ENCODE measurements around the gene ADAM15.

The ADAM15 gene

GRCh38 chr1:155079210-155079486 lies 28.0 kb downstream of the ADAM15 start:
- ATAC-seq (ENCODE audit: low read depth) = no peak; the same call in 2 of the 3 replicates
- H3K4me3 ChIP-seq (ENCODE audit: severe bottlenecking) = peak overlapping the region; percentile 39

GRCh38 chr1:155079487-155080311 lies 28.6 kb downstream of the ADAM15 start:
- TF ChIP-seq, protein P1, sequence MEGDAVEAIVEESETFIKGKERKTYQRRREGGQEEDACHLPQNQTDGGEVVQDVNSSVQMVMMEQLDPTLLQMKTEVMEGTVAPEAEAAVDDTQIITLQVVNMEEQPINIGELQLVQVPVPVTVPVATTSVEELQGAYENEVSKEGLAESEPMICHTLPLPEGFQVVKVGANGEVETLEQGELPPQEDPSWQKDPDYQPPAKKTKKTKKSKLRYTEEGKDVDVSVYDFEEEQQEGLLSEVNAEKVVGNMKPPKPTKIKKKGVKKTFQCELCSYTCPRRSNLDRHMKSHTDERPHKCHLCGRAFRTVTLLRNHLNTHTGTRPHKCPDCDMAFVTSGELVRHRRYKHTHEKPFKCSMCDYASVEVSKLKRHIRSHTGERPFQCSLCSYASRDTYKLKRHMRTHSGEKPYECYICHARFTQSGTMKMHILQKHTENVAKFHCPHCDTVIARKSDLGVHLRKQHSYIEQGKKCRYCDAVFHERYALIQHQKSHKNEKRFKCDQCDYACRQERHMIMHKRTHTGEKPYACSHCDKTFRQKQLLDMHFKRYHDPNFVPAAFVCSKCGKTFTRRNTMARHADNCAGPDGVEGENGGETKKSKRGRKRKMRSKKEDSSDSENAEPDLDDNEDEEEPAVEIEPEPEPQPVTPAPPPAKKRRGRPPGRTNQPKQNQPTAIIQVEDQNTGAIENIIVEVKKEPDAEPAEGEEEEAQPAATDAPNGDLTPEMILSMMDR (IDR thresholded peaks at IDR 0.05; ENCODE audit: poor library complexity, severe bottlenecking) = no peak
- Histone ChIP-seq H3K36me3 (ENCODE audit: low read depth) (no peaks in the 10 kb centered on the region), H3K4me3 (ENCODE audit: severe bottlenecking) (peak overlapping the region; percentile 39), H3K9me3 (ENCODE audit: severe bottlenecking) (no peaks in the 10 kb centered on the region), H3K4me1 (ENCODE audit: insufficient read depth, poor library complexity, severe bottlenecking) (peaks cover 14% of the 10 kb centered on the region), H3K27me3 (ENCODE audit: insufficient read depth, poor library complexity, severe bottlenecking) (peaks cover 36% of the 10 kb centered on the region), H3K27ac (ENCODE audit: poor library complexity, severe bottlenecking) (no peak overlapping the region)
- DNase-seq (ENCODE audit: low spot score) (no peak), ATAC-seq (ENCODE audit: low read depth) (no peak)

More at GRCh38 chr1:155079210-155079486, 28.0 kb downstream of the ADAM15 start:
- TF ChIP-seq, protein P1 (IDR thresholded peaks at IDR 0.05; ENCODE audit: poor library complexity, severe bottlenecking) = no peak
- Histone ChIP-seq H3K9me3 (ENCODE audit: severe bottlenecking) (no peaks in the 10 kb centered on the region), H3K4me1 (ENCODE audit: insufficient read depth, poor library complexity, severe bottlenecking) (peaks cover 11% of the 10 kb centered on the region), H3K36me3 (ENCODE audit: low read depth) (no peaks in the 10 kb centered on the region), H3K27ac (ENCODE audit: poor library complexity, severe bottlenecking) (no peak overlapping the region), H3K27me3 (ENCODE audit: insufficient read depth, poor library complexity, severe bottlenecking) (peaks cover 36% of the 10 kb centered on the region)
- no peak for DNase-seq (ENCODE audit: low spot score)

GRCh38 chr1:155080312-155081228 lies 29.5 kb downstream of the ADAM15 start:
- H3K36me3 ChIP-seq (ENCODE audit: low read depth) = no peaks in the 10 kb centered on the region
- H3K4me3 ChIP-seq (ENCODE audit: severe bottlenecking) = peak overlapping the region; percentile 39
- DNase-seq (ENCODE audit: low spot score) (no peak), ATAC-seq (ENCODE audit: low read depth) (no peak)
- TF ChIP-seq, protein P1 (IDR thresholded peaks at IDR 0.05; ENCODE audit: poor library complexity, severe bottlenecking) = no peak
- peaks cover 36% of the 10 kb centered on the region for H3K27me3 ChIP-seq (ENCODE audit: insufficient read depth, poor library complexity, severe bottlenecking)
- H3K27ac ChIP-seq (ENCODE audit: poor library complexity, severe bottlenecking) = no peak overlapping the region
- H3K9me3 ChIP-seq (ENCODE audit: severe bottlenecking) = no peaks in the 10 kb centered on the region
- peaks cover 14% of the 10 kb centered on the region for H3K4me1 ChIP-seq (ENCODE audit: insufficient read depth, poor library complexity, severe bottlenecking)

DNA sequence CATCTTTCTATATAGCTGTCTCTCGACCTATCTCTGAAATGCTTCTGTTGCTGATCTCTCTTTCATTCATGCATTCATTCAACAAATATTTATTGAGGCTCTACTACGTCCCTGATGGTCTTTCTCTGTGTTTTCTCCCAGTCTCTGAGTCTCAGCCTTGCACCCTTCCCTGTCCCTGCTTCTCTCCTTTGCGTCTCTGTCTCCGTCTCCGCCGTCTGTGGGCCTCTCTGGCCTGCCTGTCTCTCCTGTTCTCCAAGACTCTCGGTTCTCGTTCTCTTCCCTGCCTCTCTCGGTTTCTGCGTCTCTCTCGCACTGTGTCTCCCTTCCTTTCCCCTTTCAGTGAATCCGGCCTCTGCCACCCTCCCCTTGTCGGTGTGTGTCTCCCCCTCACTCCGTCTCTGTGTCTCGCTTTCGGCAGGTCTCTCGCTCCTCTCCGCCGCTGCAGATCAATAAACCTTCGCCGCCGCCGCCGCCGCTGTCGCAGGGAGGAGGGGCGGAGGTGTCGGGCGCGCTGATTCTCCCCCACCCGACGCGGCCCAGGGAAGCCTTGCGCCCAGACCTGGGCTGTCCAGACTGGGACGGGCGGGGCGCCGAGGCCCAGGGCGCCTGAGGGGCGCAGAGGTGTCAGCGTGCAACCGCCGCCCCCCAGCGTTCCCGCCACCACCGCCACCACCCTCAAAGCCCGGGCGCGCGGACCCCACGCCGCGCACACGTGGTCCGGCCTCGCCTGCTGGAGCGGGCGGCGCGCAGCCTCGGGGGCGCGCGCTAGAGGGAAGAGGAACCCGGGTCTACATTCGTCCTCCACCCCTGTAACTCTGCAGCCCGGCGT lies 30.6 kb downstream of the ADAM15 start:
- Histone ChIP-seq H3K36me3 (ENCODE audit: low read depth) (no peaks in the 10 kb centered on the region), H3K4me1 (ENCODE audit: insufficient read depth, poor library complexity, severe bottlenecking) (peaks cover 14% of the 10 kb centered on the region), H3K9me3 (ENCODE audit: severe bottlenecking) (no peaks in the 10 kb centered on the region), H3K4me3 (ENCODE audit: severe bottlenecking) (no peak overlapping the region), H3K27ac (ENCODE audit: poor library complexity, severe bottlenecking) (no peak overlapping the region), H3K27me3 (ENCODE audit: insufficient read depth, poor library complexity, severe bottlenecking) (peaks cover 36% of the 10 kb centered on the region)
- DNase-seq (ENCODE audit: low spot score) (no peak), ATAC-seq (ENCODE audit: low read depth) (no peak)
- TF ChIP-seq, protein P1 (IDR thresholded peaks at IDR 0.05; ENCODE audit: poor library complexity, severe bottlenecking) = no peak
